ENCODE results near the gene TPI1. TPM values are rescaled to one million over a fixed set of nuclear protein-coding genes. Genes with fewer than 3 reads are reported as not detected.

TPI1 gene
- total RNA-seq, result 1,000 to 10,000 TPM in 1 of 2 donors, 100 to 1,000 TPM in 1; 694 to 1,875 TPM

GRCh38 chr12:6867413-6868210 is at the start of gene TPI1:
Gene TPI1 (plus strand): TSS chr12:6867531. CDS start chr12:6867567, 36 bp downstream.
- ATAC-seq, result peak; percentile 67 to 79
- peaks cover 50 to 53% of the 10 kb centered on the region in 2 donors for H3K36me3 Mint-ChIP-seq
- H3K9me3 Mint-ChIP-seq, result no peaks in the 10 kb centered on the region
- peak within 1 kb of the TSS; percentile 91 to 99 for H3K27ac Mint-ChIP-seq
- peak in 1 of 2 donors; percentile 82 for DNase-seq (ENCODE audit: low spot score in 2 of 2)

DNA sequence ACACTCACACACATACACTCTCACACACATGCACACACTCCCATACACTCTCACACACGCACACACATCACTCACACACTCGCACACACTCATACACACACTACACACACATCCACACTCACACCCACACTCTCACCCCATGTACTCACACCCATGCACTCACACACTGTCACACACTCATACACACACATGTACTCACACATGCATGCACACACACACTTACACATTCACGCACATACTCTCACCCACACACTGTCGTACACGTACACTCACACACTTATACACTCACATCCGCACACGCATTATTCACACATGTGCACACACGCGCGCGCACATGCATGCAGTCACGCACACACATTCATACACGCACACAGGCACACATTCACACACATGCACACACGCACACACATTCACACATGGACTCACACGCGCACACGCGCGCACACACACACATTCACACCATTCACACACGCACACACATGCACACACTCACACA is 49.6 kb upstream of the TPI1 start:
- Mint-ChIP-seq H3K27ac (peak overlapping the region in 1 of 2 donors; percentile 2), H3K36me3 (peaks cover 8 to 22% of the 10 kb centered on the region in 2 donors), H3K9me3 (no peaks in the 10 kb centered on the region)
- ATAC-seq (no peak), DNase-seq (ENCODE audit: low spot score in 2 of 2) (no peak)

- no peak for ATAC-seq
- Mint-ChIP-seq H3K36me3 (peaks cover 8 to 22% of the 10 kb centered on the region in 2 donors), H3K9me3 (no peaks in the 10 kb centered on the region), H3K27ac (no peak overlapping the region)
- DNase-seq (ENCODE audit: low spot score in 2 of 2), result no peak
Observed at GRCh38 chr12:6818222-6818621, 49.1 kb upstream of the TPI1 start.

DNA sequence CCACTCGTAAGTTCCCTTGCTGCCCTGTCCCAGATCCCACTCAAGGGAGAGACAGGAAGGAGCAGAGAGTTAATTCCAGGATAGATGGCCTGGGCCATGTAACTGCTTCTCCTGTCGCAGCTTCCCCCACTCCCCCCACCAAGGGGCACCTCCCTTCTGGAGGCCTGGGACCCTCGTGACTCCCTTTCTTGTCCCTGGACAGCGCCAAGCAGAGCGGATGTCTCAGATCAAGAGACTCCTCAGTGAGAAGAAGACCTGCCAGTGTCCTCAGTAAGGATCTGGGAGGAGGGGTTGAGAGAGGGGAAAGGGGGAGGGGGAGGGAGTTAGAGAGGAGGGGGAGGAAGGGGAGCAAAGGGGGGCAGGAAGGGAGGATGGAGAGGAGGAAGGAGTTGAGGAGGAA is 48.7 kb upstream of the TPI1 start:
- ATAC-seq (no peak), DNase-seq (ENCODE audit: low spot score in 2 of 2) (no peak)

DNA sequence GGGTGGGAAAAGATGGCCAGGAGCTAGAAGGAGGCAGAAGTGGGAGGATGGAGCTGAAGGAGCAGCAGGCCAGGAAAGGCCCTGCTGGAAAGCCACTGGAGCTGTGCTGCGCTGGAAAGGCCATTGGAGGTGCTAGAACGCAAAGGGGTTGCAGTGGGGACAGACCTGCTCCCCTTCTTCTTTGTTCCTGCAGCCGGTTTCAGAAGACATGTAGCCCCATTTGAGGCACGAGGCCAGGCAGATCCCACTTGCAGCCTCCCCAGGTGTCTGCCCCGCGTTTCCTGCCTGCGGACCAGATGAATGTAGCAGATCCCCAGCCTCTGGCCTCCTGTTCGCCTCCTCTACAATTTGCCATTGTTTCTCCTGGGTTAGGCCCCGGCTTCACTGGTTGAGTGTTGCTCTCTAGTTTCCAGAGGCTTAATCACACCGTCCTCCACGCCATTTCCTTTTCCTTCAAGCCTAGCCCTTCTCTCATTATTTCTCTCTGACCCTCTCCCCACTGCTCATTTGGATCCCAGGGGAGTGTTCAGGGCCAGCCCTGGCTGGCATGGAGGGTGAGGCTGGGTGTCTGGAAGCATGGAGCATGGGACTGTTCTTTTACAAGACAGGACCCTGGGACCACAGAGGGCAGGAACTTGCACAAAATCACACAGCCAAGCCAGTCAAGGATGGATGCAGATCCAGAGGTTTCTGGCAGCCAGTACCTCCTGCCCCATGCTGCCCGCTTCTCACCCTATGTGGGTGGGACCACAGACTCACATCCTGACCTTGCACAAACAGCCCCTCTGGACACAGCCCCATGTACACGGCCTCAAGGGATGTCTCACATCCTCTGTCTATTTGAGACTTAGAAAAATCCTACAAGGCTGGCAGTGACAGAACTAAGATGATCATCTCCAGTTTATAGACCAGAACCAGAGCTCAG is 48.0 kb upstream of the TPI1 start:
- Mint-ChIP-seq H3K36me3 (peaks cover 8 to 22% of the 10 kb centered on the region in 2 donors), H3K9me3 (no peaks in the 10 kb centered on the region), H3K27ac (peak overlapping the region in 1 of 2 donors; percentile 67)
- no peak for DNase-seq (ENCODE audit: low spot score in 2 of 2)
- ATAC-seq, result no peak

More for the DNA sequence above, 48.7 kb upstream of the TPI1 start:
- Mint-ChIP-seq H3K36me3 (peaks cover 8 to 22% of the 10 kb centered on the region in 2 donors), H3K27ac (no peak overlapping the region), H3K9me3 (no peaks in the 10 kb centered on the region)

DNA sequence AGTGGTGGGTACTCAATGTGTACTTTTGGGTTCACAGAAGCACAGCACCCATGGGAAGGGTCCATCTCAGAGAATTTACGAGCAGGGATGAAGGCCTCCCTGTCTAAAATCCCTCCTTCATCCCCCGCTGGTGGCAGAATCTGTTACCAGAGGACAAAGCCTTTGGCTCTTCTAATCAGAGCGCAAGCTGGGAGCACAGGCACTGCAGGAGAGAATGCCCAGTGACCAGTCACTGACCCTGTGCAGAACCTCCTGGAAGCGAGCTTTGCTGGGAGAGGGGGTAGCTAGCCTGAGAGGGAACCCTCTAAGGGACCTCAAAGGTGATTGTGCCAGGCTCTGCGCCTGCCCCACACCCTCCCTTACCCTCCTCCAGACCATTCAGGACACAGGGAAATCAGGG is 47.2 kb upstream of the TPI1 start:
- no peak for ATAC-seq
- no peak overlapping the region for H3K27ac Mint-ChIP-seq

GRCh38 chr12:6821591-6822425 is 45.5 kb upstream of the TPI1 start, which contains the start of gene GPR162:
Gene GPR162 (plus strand): TSS chr12:6821821. CDS start chr12:6823899, 2,078 bp downstream.
- Mint-ChIP-seq H3K36me3 (peaks cover 8 to 18% of the 10 kb centered on the region in 2 donors), H3K9me3 (no peaks in the 10 kb centered on the region), H3K27ac (peak within 1 kb of the TSS in 1 of 2 donors; percentile 91)
- no peak for DNase-seq (ENCODE audit: low spot score in 2 of 2)
- no peak for ATAC-seq

More for the DNA sequence above, 47.2 kb upstream of the TPI1 start:
- Mint-ChIP-seq H3K36me3 (peaks cover 8 to 22% of the 10 kb centered on the region in 2 donors), H3K9me3 (no peaks in the 10 kb centered on the region)
- no peak for DNase-seq (ENCODE audit: low spot score in 2 of 2)

- Mint-ChIP-seq H3K36me3 (peaks cover 5 to 11% of the 10 kb centered on the region in 2 donors), H3K27ac (no peak overlapping the region), H3K9me3 (no peaks in the 10 kb centered on the region)
- no peak for DNase-seq (ENCODE audit: low spot score in 2 of 2)
- ATAC-seq, result no peak
Observed at GRCh38 chr12:6822426-6823135, 44.8 kb upstream of the TPI1 start.

DNA sequence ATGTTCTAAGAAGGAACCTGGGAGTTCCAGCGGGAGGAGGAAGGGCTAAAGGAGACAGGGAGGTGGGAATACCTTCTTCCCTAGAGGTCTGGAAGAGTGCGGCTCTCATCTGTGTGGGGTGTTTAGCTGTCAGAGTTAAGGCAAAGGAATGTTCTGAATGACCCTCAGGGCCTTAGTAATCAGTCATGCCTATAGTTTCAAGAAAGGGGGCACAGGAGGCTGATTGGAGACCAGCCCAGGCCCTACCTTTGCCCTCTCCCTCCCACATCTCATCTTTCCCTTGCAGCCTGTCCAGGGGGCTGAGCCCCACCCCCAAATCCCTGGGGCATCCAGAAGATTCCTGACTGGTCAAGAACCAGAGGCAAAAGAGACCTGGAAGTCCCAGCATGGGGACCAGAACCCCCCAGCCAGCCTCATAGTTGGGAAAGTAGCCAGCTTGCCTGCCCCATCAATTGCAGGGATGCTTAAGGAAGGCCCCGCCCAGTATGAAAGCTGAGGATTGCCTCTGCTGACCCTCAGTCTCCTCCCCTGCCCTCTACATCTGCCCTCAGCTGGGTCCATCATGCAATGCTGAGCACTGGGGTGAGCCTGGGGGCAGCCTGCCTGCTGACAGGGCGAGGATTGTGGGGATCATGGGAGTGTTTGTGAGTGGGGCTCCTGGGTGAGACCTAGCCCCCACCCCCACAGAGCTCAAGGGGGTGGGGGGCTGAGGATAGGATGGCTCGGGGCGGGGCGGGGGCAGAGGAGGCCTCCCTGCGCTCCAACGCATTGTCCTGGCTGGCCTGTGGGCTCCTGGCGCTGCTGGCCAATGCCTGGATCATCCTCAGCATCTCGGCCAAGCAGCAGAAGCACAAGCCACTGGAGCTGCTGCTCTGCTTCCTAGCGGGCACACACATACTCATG is 43.9 kb upstream of the TPI1 start:
- Mint-ChIP-seq H3K9me3 (no peaks in the 10 kb centered on the region), H3K27ac (no peak overlapping the region), H3K36me3 (peaks cover 0 to 2% of the 10 kb centered on the region in 2 donors)
- ATAC-seq (no peak), DNase-seq (ENCODE audit: low spot score in 2 of 2) (no peak)

DNA sequence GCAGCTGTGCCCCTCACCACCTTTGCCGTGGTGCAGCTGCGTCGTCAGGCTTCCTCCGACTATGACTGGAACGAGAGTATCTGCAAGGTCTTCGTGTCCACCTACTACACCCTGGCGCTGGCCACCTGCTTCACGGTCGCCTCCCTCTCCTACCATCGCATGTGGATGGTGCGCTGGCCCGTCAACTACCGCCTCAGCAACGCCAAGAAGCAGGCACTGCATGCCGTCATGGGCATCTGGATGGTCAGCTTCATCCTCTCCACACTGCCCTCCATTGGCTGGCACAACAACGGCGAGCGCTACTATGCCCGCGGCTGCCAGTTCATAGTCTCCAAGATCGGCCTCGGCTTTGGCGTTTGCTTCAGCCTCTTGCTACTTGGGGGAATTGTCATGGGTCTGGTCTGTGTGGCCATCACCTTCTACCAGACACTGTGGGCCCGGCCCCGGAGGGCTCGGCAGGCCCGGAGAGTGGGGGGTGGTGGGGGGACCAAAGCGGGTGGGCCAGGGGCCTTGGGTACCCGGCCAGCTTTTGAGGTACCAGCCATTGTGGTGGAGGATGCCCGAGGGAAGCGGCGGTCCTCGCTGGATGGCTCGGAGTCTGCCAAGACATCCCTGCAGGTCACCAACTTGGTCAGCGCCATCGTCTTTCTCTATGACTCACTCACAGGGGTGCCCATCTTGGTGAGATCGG is 43.1 kb upstream of the TPI1 start:
- no peak overlapping the region for H3K27ac Mint-ChIP-seq
- H3K9me3 Mint-ChIP-seq, result no peaks in the 10 kb centered on the region
- no peaks in the 10 kb centered on the region for H3K36me3 Mint-ChIP-seq
- DNase-seq (ENCODE audit: low spot score in 2 of 2), result peak in 1 of 2 donors; percentile 52
- ATAC-seq, result no peak

GRCh38 chr12:6824901-6825381 is 42.4 kb upstream of the TPI1 start:
- DNase-seq (ENCODE audit: low spot score in 2 of 2) (peak in 1 of 2 donors; percentile 51), ATAC-seq (no peak)
- Mint-ChIP-seq H3K36me3 (no peaks in the 10 kb centered on the region), H3K27ac (no peak overlapping the region), H3K9me3 (no peaks in the 10 kb centered on the region)

DNA sequence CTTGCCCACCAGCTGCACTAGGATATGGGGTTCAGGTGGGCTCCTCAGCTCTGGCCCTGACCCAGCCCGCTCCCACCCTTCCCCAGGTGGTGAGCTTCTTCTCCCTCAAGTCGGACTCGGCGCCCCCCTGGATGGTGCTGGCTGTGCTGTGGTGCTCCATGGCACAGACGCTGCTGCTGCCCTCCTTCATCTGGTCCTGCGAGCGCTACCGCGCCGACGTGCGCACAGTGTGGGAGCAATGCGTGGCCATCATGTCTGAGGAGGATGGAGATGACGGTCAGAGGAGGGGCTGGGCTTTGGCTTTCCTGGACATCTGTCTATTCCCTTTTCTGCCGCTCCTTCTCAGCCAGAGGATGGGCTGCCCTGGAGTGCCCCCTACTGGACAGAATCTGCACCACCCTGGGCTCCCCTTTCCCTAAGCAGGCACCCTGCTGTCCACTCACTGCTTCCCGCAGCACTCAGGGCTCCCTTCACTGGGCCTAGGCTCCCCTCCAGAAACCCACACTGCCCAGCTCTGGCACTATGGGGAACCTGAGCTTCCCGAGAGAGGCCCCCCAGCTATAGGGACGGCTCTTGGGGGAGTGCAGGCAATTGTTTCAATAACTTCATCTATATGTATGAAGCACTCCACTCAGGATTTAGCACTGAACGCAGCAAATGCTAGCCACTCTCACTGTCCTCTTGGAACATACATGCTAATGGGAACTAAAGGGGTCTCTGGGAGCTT is 41.8 kb upstream of the TPI1 start:
- H3K36me3 Mint-ChIP-seq, result no peaks in the 10 kb centered on the region
- no peak overlapping the region for H3K27ac Mint-ChIP-seq
- DNase-seq (ENCODE audit: low spot score in 2 of 2), result peak; percentile 87 to 91
- ATAC-seq, result peak; percentile 74 to 82
- H3K9me3 Mint-ChIP-seq, result no peaks in the 10 kb centered on the region

- no peak overlapping the region for H3K27ac Mint-ChIP-seq
- ATAC-seq (no peak), DNase-seq (ENCODE audit: low spot score in 2 of 2) (no peak)
- no peaks in the 10 kb centered on the region for H3K9me3 Mint-ChIP-seq
- no peaks in the 10 kb centered on the region for H3K36me3 Mint-ChIP-seq
Observed at GRCh38 chr12:6826125-6826733, 41.1 kb upstream of the TPI1 start.

Measured in activated naive CD4-positive, alpha-beta T cell treated with anti-CD3 and anti-CD28 coated beads, Interleukin-2, amount 50 U/mL, for 72 hours (primary cell).